Loucy (cell line): Measurements from ENCODE around the gene KIAA2012.

Experiments
- CTCF ChIP-seq: fragments of 200-600 bp; sonication (generic); conservative IDR thresholded peaks from 2 replicates; pipeline ENCODE4 v1.5.1; 2014; ENCODE audit warnings: mild to moderate bottlenecking, antibody characterized with exemption, low read length
- EZH2phosphoT487 ChIP-seq: fragments of 200-600 bp; IDR thresholded peaks from 2 replicates; pipeline ENCODE4 v1.6.1; 2018; ENCODE audit warnings: antibody characterized with exemption, mild to moderate bottlenecking, moderate library complexity, borderline replicate concordance

GRCh38 chr2:202049840-202050239 lies 23.2 kb upstream of the KIAA2012 start:
- TF ChIP-seq CTCF (no peak), EZH2phosphoT487 (no peak)
